Glutamatergic neuron (in vitro differentiated cells): ENCODE data around the gene ANGPTL8. TPM values are rescaled to one million over a fixed set of nuclear protein-coding genes. Genes with fewer than 3 reads are reported as not detected.
A peak's percentile ranks its signal among the peaks of the same experiment; 100 is the strongest.

Experiments used
- DNase-seq: peaks from one replicate; pipeline ENCODE4 v3.0.0; 2022
- H3K27ac Mint-ChIP-seq: one replicate; pipeline ENCODE4 v1.8.0; 2020; ENCODE audit warnings: mild to moderate bottlenecking, mixed read lengths, inconsistent platforms; ENCODE audit not compliant: unreplicated experiment
- H3K27me3 Mint-ChIP-seq: one replicate; pipeline ENCODE4 v1.8.0; 2020; ENCODE audit warnings: mild to moderate bottlenecking, moderate library complexity, mixed read lengths, inconsistent platforms; ENCODE audit not compliant: unreplicated experiment
- H3K36me3 Mint-ChIP-seq: one replicate; pipeline ENCODE4 v1.8.0; 2020; ENCODE audit warnings: mild to moderate bottlenecking, mixed read lengths, inconsistent platforms; ENCODE audit not compliant: unreplicated experiment
- H3K4me1 Mint-ChIP-seq: one replicate; pipeline ENCODE4 v1.8.0; 2020; ENCODE audit warnings: mild to moderate bottlenecking, low read depth, mixed read lengths, inconsistent platforms; ENCODE audit not compliant: unreplicated experiment
- H3K4me3 Mint-ChIP-seq: one replicate; pipeline ENCODE4 v1.8.0; 2020; ENCODE audit warnings: mild to moderate bottlenecking, mixed read lengths, inconsistent platforms; ENCODE audit not compliant: unreplicated experiment
- H3K9me3 Mint-ChIP-seq: one replicate; pipeline ENCODE4 v1.8.0; 2020; ENCODE audit warnings: mild to moderate bottlenecking, moderate library complexity, mixed read lengths, inconsistent platforms; ENCODE audit not compliant: unreplicated experiment
- long read RNA-seq: library from polyadenylated mRNA; unstranded; transcript quantifications from one replicate; pipeline ENCODE4 v2.0.0, GENCODE V29; 2020; ENCODE audit not compliant: unreplicated experiment
- total RNA-seq: library from RNA; stranded (reverse); fragmentation: NEBNext Ultra II Directional; extraction: Animal tissue kit (Norgen Biotek cat#: 25700); gene quantifications from one replicate; pipeline ENCODE4 v1.2.1, GENCODE V29; 2021; ENCODE audit not compliant: unreplicated experiment
- TF ChIP-seq, protein P1 (sequence below): fragments of 200-600 bp; sonication (generic); IDR thresholded peaks from one replicate; pipeline ENCODE4 v1.5.0; 2021; ENCODE audit not compliant: partially characterized antibody, unreplicated experiment

Gene ANGPTL8, protein sequence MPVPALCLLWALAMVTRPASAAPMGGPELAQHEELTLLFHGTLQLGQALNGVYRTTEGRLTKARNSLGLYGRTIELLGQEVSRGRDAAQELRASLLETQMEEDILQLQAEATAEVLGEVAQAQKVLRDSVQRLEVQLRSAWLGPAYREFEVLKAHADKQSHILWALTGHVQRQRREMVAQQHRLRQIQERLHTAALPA
- total RNA-seq: not detected
- long read RNA-seq: 0 reads

DNA sequence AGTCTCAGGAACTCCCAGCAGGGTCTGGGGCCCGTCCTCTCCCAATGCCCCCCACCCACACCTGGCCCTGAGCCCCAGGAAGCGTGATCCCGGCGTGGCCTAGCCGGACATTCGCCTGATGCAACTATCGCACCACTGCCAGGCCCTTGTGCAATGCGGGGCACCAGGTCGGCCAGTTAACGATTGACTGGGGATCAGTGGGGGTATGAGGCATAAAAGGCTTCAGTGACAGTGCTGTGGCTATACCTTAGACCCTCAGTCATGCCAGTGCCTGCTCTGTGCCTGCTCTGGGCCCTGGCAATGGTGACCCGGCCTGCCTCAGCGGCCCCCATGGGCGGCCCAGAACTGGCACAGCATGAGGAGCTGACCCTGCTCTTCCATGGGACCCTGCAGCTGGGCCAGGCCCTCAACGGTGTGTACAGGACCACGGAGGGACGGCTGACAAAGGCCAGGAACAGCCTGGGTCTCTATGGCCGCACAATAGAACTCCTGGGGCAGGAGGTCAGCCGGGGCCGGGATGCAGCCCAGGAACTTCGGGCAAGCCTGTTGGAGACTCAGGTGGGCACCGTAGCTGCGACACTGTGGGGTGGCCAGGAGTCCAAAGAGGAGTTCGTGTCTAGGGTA lies at the start of gene ANGPTL8:
Gene ANGPTL8 (plus strand): TSS at position 243 of the 624 bp plus-strand sequence. CDS start 19 bp downstream, at position 262.
- no peak for DNase-seq
- Mint-ChIP-seq H3K27ac (no peak within 1 kb of the TSS), H3K4me1 (no peaks in the 10 kb centered on the region), H3K4me3 (no peak within 1 kb of the TSS), H3K9me3 (peaks cover 5% of the 10 kb centered on the region), H3K36me3 (no peaks in the 10 kb centered on the region), H3K27me3 (peaks cover 10% of the 10 kb centered on the region)
- TF ChIP-seq, protein P1, sequence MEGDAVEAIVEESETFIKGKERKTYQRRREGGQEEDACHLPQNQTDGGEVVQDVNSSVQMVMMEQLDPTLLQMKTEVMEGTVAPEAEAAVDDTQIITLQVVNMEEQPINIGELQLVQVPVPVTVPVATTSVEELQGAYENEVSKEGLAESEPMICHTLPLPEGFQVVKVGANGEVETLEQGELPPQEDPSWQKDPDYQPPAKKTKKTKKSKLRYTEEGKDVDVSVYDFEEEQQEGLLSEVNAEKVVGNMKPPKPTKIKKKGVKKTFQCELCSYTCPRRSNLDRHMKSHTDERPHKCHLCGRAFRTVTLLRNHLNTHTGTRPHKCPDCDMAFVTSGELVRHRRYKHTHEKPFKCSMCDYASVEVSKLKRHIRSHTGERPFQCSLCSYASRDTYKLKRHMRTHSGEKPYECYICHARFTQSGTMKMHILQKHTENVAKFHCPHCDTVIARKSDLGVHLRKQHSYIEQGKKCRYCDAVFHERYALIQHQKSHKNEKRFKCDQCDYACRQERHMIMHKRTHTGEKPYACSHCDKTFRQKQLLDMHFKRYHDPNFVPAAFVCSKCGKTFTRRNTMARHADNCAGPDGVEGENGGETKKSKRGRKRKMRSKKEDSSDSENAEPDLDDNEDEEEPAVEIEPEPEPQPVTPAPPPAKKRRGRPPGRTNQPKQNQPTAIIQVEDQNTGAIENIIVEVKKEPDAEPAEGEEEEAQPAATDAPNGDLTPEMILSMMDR: no peak

DNA sequence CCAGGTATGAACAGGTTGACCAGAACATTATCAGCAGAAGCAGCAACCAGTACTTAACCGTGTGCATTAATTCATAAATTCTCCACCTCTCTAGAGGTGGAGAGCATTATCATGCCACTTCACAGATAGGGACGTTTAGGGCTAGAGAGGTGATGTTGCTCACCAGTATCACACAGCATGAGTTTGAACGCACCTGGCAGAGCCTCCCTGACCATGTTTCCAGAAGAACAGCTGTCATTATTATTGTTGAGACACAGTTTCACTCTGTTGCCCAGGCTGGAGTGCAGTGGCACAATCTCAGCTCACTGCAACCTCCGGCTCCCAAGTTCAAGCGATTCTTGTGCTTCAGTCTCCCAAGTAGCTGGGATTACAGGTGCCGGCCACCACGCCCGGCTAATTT lies 48.9 kb upstream of the ANGPTL8 start:
- no peaks in the 10 kb centered on the region for H3K4me1 Mint-ChIP-seq
- TF ChIP-seq, protein P1: no peak
- H3K36me3 Mint-ChIP-seq: peaks cover 4% of the 10 kb centered on the region
- no peak overlapping the region for H3K4me3 Mint-ChIP-seq
- no peak for DNase-seq
- peak overlapping the region; percentile 17 for H3K27ac Mint-ChIP-seq
- no peaks in the 10 kb centered on the region for H3K27me3 Mint-ChIP-seq
- H3K9me3 Mint-ChIP-seq: peaks cover 3% of the 10 kb centered on the region

DNA sequence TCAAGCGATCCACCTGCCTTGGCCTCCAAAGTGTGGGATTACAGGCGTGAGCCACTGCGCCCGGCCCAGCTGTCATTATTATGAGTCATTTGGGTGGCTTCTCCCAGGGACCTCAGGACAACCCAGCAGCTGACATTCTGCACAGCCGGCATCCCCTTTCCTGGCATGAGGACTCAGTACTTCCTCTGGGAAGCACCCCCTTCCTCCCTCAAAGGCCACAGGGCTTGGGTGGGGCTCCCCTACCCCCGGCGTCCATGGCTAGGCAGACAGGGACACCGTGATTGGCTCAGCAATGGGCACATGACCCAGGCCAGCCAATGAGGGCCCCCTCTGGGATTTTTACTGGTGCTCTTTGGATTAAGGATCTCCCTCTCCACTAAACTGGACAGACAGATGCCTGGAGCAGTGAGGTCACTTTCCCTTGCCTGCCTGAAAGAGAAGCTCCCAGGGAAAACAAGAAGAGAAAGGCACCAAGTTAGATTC lies 48.1 kb upstream of the ANGPTL8 start:
- Mint-ChIP-seq H3K36me3 (peaks cover 4% of the 10 kb centered on the region), H3K27ac (peak overlapping the region; percentile 55), H3K9me3 (peaks cover 2% of the 10 kb centered on the region), H3K27me3 (no peaks in the 10 kb centered on the region), H3K4me1 (no peaks in the 10 kb centered on the region), H3K4me3 (no peak overlapping the region)
- TF ChIP-seq, protein P1: no peak
- peak; percentile 66 for DNase-seq

DNA sequence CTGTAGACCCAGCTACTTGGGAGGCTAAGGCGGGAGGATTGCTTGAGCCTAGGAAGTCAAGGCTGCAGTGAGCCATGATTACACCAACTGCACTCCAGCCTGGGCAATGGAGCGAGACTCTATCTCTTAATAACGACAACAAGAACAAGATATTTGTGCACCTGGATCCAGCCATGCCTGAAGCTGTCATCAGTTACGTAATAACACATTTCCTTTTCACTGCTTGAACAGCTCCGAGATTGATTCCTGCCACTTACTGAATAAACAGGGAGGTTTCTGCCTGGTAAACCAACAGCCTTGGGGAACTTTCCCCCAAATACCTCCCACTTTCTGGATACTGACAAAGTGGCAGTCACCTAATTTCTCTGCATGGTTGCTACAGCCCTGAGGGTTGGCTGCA lies 47.5 kb upstream of the ANGPTL8 start:
- Mint-ChIP-seq H3K27me3 (no peaks in the 10 kb centered on the region), H3K27ac (peak overlapping the region; percentile 55), H3K9me3 (peaks cover 3% of the 10 kb centered on the region), H3K4me1 (no peaks in the 10 kb centered on the region), H3K36me3 (peaks cover 4% of the 10 kb centered on the region), H3K4me3 (no peak overlapping the region)
- no peak for DNase-seq
- TF ChIP-seq, protein P1: no peak
